ENCODE results near the gene NIPAL1.
A peak's percentile ranks its signal among the peaks of the same experiment; 100 is the strongest.
"Not testable (repeated sequence)": the region's sequence is repeated elsewhere in the genome, so short reads cannot be mapped to it uniquely, and the experiment has no call there.

NIPAL1 gene

DNA sequence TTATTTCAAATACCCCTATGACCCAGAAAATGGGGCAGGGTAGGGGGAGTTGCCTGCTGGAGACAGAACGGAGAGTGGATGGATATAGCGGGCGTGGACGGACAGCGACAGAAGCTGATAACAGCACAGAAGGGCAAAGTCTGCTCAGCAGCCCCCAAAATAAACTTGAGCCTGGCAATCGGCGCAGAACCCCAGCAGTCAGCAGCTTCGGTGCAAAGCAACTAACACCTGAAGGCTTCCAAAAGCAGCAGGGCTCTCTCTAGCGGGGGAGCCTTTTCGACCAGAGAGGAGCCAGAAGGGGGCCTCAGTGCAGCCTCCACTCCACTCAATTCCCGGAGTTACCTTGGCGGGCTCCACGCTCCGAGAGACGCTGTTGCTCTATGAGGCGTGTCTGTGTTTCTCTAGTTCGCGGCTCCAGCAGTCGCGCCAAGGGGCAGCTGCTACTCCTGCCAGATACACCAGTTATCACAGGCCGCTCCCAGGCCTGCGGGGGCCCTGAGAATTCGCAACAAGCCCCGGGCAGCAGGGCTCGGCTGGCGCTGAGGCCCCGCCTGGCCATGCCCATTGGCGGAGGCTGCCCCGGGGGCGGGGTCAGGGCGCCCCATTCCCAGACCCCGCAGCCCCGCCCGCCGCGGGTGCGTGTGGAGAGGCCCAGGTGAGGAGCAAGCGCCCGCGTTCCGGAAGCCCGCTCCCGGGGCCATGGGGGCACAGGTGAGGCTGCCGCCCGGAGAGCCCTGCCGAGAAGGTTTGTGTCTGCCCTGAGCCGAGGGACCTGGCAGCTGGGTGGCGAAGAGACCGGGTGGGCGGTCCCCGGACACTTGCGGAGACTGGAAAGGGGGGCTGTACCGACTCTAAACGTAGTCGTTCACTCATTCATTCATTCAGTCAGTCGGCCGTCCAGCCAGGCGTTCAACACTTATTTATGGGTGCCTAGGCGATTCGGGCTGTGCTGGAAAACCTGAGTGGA, at the start of gene NIPAL1, which contains the start of gene CNGA1:
TSS of gene NIPAL1 (plus strand) at position 632 of the 967 bp plus-strand sequence. CDS start at position 700, 68 bp downstream.
TSS of gene CNGA1 (minus strand) at position 541 of the 967 bp plus-strand sequence. CDS start 63,992 bp downstream, outside the sequence.
- DNase-seq (ENCODE audit: low read depth): peak; percentile 69

DNA sequence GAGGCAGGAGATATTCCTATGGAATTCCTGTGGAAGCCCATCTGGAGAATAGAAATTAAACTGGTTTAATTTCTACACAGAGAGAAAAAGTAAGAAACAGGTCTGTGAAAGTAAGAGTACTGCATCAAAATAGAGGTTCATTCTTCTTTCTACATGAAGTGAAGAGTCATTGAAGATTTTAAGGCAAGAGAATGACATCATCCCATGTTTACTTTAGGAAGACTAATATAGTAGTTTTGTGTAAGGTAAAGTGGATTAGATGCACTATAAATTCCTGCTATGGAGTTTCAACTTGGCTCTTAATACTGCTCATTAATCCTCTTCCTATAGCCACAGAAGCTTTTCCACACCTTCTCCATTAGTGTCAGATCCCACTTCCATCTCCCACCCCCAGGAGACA, 47.7 kb upstream of the NIPAL1 start:
- DNase-seq (ENCODE audit: low read depth): no peak

DNA sequence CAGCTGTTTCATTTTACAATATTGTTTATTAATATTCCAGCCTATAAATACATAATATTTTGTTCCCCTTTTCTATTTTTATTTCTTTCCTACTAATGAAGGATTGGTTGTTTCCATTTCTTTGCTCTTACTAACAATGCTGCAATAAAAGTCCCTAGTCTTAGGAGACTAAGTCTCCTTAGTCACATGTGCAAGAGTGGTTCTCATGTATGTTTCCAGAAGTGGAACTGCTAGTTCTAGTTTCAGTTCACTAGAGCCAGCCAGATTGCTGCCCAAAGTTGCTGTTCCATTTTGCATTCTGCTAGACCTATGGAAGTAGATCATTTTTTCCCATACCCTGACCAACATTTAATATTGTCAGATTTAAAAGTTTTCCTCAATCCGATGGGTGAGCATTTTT, 44.4 kb upstream of the NIPAL1 start:
- no peak for DNase-seq (ENCODE audit: low read depth)

DNA sequence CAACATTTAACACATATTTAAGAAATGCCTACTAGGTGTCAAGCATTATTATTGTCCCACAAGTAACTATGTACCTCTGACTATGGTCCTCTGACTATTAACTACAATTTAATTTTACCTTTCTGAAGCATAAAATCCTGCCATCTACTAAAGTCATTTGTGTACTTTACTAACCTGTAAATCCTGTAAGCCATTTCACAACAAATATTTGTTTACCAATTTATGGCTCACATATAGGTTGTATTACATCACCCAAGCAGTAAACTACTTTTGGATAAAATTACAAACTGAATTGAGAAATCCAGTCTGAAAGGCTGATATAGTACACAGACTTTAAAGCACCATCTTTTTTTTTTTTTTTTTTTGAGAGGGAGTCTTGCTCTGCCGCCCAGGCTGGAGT, 43.9 kb upstream of the NIPAL1 start:
- no peak for DNase-seq (ENCODE audit: low read depth)

DNA sequence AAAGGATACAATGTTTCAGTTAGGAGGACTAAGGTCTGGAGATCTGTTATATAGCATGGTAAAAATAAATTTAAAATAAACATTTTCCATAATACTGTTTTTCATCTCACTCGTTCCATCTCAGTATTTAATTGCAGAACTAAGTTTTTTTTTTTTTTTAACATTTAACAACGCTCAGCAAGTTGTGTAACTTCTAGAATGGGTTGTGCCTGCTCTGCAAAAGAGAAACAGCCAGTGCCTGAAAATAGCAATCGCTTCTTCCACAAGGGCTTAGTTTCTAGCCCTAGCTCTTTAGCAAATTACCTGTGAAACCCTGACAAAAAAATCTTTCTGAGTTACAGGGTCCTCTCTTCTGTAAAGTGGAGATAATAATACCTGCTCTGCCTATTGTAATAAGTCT, 42.0 kb upstream of the NIPAL1 start:
- DNase-seq (ENCODE audit: low read depth): no peak

DNA sequence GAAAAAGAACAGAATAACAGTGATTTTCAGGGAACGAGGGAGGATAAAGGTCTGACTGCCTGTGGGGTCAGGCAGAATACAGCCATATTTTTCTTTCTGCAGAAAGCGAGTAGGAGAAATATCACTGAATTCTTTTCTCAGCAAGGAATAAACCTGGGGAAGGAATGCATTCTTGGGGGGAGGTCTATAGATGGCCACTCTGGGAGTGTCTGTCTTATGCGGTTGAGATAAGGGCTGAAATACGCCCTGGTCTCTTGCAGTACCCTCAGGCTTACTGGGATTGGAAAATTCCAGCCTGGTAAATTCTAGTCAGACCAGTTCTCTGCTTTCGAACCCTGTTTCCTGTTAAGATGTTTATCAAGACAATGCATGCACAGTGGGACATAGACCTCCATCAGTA, 26.4 kb upstream of the NIPAL1 start:
- DNase-seq (ENCODE audit: low read depth): no peak

DNA sequence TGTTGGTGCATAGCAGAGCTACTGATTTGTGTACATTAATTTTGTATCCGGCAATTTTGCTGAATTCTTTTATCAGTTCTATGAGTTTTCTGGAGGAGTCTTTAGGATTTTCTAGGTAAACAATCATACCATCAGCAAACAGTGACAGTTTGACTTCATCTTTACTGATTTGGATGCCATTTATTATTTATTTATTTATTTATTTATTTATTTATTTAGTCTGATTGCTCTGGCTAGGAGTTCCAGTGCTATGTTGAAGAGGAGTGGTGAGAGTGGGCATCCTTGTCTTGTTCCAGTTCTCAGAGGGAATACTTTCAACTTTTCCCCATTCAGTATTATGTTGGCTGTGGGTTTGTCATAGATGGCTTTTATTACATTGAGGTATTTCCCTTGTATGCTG, 24.1 kb upstream of the NIPAL1 start:
- DNase-seq (ENCODE audit: low read depth): not testable (repeated sequence)

DNA sequence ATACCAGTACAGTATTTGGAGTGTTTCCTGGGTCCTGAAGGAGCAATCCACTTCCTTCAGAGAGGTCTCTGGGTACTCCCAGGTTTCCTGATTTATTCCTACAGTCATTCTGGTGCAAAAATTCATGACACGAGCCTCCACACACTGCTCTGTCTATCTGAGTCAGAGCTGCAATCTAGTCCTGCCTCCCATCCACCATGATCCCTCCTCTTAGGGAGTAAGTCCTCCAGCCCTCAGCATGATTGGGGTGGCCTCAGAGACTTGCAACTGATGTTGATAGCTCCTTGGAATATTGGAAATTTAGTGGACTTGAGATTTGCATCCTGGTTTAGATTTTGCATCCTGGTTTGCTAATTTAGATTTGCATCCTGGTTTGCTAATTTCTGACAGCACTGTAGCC, 20.6 kb upstream of the NIPAL1 start:
- no peak for DNase-seq (ENCODE audit: low read depth)

DNA sequence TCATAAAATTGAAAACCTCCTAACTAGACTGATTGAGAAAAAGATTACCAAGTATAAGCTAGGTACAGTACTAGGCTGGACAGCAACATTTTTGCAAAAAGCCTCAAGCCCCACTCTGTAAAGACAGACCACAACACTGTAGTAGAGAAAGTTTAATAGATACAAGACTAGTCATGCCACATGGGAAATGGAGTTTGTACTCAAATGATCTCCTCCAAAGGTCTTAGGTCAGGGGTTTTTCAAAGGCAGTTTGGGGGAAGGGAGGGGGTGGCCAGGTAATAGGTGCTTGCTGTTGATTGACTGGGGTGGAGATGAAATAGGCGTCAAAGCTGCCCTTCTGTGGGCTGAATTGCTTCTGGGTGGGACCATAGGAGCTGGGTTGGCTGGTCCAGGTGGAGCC, 14.3 kb upstream of the NIPAL1 start:
- no peak for DNase-seq (ENCODE audit: low read depth)

DNA sequence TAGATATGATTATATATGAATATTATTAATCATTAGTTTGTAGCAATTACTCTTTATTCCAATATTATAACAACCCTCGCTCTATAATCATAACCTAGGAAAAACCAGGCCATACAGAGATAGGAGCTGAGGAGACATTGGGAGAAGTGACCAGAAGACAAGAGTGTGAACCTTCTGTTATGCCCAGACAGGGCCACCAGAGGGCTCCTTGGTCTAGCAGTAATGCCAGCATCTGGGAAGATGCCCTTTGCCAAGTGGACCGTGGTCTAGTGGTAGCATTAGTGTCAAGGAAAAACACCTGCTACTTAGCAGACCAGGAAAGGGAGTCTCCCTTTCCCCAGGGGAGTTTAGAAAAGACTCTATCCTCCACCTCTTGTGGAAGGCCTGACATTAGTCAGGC, 13.0 kb upstream of the NIPAL1 start:
- peak; percentile 13 for DNase-seq (ENCODE audit: low read depth)

DNA sequence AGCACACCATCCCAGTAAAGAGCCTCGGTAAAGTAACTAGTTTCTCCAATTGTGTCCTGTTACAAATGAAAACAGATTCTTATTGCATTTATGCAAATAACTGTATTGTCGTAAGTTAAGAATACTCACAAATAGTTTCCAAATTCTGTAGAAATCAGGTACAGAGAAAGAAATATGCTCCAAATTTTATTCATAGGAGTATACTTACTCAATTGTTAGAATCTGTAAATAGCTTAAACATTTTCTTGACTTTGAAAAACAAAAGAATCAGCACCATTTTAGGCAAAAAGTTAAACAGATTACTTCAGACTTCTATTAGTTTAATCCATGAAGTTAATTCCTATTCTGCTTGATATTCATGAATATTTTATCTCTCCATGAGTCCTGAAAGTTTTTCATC, 10.8 kb upstream of the NIPAL1 start:
- DNase-seq (ENCODE audit: low read depth): no peak

DNA sequence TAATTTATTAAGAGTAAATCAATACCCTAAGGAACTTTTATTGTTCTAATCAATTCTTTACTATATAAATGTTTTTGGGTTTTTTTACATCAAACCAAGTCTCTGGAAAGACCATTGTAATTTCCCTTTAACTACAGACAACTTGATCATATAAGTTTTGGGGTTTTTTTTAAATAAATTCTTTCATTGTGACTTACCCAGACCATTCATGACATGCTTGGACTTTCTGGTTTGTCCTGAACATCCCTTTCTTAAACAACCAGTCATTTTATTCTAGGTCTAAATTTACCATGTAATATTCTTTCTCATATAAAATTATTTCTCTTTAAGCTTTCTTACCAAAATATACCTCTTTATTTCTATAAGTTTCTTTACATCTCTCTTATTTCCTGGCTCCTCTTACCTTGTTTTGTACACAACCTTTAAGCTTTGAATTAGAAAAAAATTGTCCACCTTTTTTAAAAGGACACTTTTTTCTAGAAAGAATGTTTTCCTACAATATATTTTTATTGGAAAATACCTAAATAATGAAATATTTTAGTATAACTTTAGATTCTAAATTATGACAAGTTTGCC, 8.5 kb upstream of the NIPAL1 start:
- DNase-seq (ENCODE audit: low read depth): no peak

DNA sequence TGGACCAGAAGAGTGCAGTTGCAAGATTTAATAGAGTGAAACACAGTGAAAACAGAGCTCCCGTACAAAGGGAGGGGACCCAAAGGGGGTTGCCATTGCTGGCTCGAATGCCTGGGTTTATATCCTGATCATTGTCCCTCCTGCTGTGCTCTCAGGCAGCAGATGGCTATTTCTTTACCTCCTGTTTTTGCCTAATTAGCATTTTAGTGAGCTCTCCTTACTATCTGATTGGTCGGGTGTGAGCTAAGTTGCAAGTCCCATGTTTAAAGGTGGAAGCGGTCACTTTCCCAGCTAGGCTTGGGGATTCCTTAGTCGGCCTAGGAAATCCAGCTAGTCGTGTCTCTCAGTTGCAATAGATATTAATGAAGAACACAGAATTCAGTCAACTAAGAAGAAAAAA, 5.7 kb upstream of the NIPAL1 start:
- not testable (repeated sequence) for DNase-seq (ENCODE audit: low read depth)

DNA sequence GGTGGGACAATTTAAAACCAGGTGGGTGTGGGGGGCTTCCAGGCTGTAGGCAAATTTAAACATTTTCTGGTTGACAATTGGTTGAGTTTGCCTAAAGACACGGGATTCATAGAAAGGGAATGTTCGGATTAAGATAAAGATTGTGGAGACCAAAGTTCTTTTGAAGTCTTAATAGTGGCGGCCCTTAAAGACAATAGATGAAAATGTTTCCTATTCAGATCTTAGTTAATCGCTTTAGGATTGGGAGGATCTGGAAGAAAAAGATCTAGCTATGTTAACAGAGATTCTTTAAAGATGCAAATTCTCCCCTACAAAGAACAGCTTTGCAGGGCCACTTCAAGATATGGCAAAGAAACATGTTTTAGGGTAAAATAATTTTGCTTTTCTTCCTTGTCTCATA, 4.8 kb upstream of the NIPAL1 start:
- no peak for DNase-seq (ENCODE audit: low read depth)

DNA sequence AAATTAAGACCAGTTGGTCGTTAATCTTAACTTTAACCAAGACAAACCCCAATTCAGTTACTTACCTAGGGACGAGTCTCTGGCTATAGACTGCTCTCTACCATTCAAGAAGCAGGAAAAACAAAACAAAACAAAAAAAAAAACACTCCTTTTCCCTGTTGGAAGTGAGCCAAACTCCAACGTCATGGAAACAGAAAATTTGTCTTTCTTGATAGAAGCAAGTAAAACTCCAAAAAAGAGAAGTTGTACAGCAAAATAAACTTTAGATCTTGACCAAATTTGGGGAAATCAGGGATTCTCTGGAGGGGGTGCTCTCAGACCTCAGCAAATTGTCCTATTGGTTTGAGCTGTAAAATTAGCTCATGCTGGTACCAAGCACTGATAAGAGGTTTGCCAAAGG, 3.7 kb upstream of the NIPAL1 start:
- DNase-seq (ENCODE audit: low read depth): no peak

DNA sequence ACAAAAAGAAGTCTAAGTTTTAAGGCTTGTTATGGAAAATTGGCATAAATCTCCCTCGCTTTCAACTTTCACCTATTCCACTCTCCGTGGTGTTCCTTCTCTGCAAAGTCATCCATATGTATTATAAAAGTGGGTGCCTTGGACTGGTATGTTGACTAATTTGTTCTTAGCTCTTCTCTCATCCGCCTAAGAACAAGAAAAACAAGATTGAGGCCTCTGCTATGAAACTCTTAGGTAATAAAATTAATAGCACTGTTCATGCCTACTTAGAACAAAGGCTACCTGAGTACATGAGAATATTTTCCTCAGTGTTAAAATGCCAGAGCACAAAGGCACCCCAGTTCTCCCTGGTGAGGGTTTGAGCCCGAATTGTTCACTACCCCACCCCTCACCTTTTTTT, 1.4 kb upstream of the NIPAL1 start:
- DNase-seq (ENCODE audit: low read depth): no peak

DNA sequence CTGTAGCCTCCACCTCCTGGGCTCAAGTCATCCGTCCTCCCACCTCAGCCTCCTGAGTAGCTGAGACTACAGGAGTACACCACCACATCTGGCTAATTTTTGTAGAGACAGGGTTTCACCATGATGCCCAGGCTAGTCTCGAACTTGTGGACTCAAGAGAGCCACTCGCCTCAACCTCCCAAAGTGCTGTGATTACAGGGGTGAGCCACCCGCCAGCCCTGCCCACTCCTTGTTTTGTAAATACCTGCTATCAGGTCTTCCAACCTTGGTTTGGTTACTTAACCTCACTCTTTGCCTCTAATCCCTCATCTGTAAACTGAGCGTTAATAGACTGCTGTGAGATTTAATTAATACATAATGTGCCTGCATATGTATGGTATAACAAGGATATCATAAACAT, 894 bp upstream of the NIPAL1 start:
- no peak for DNase-seq (ENCODE audit: low read depth)

DNA sequence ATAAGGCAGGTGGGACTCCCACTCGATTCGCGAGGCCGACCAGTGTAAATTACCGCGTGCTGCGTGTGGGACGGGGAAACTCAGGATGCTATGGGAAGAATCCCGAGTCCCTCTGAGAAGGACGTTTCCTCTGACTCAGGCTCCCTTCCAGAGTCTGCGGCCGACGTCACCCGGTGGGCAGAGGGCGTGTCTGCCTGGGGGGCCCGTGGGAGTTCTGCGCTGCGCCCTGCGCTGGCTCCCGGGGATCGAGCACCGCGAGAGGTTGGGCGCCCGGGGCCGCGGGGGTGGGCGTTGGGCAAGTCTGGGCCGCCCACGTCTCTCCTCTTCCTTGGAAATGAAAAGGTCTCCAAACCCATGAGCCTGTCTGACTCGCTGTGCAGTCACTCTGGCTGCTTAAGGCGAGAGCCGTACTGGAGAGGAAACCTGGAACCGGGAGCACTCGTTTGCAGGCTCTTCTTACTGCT, 568 bp downstream of the NIPAL1 start:
- DNase-seq (ENCODE audit: low read depth): peak; percentile 47

DNA sequence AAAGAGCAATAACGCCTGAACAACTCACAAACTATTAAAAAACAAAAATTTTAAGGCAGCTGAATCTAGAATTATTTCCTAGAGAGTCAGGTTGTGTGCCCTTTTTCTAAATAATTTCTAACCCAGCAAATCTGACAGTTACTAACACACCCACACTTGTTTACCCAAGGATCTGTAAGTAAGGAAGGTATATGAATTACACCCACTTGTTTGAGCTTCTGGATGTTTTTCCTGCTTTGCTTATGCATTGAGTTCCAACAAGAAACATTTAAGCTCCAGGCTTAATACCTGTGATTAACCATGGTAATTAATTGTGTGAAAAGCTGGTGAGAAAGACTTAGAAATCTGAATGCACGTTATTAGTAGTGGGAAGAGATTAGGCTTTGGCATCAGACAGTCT, 1.5 kb downstream of the NIPAL1 start:
- DNase-seq (ENCODE audit: low read depth): no peak

DNA sequence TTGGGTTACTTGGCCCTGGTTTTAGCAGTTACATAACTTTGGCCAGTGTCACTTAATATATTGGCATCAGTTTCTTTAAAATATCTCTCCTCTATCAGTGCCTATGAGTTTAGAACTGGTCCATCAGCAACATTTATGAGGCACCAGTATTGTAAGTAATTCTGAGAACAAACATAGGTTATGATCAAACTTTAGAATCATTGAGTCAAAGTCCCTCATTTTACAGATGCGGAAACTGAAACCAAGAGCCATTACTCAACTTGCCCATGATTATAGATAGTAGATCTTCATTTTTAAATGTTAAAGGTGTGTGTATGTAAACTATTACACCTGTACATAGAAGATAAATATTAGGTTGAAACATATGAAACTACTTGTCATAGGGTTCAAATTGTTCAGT, 4.5 kb downstream of the NIPAL1 start:
- DNase-seq (ENCODE audit: low read depth): no peak

DNA sequence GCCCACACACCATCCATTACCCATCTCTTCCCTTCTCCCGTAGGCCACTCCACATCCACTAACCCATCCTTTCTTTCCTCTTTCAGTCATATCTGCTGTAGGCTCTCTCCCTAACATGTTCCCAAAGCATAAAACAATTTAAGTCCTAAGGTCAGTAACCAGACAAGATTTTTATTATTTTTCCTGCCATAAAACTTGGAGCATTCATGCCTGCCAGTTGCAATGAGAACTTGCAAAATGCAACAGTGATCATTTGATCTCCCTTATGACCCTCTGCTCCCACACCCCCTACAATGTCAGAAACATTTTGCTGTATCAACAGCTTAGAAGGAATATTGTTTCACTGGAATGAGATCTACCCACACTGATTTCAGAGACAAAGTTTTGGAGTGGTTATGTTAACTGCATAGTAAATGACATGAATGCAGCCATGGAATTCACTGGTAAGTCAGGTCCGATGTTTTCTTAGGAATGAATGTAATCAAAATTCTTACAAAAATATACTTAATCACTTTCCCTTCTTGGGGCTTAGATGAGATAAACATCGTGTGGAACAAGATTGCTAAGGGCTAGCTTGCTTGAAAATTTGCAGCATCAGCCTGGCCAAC, 5.7 kb downstream of the NIPAL1 start:
- no peak for DNase-seq (ENCODE audit: low read depth)

DNA sequence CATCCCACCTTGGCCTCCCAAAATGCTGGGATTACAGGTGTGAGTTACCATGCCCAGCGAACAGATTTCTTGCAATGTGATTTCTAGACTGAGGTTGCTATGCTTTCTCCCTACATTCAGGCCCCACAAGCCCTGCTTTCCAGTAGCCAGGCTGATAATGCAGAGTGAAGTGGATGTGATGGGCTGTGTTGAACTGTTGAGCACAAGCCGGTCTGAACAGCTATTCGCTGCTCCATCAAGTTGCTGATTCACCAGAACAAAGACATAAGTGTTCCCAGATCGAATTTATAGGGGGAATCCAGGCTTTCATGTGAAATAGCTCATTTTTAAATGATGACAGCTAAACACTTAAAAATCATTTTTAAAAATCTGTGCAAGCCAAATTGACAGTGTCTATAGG, 8.0 kb downstream of the NIPAL1 start:
- no peak for DNase-seq (ENCODE audit: low read depth)

DNA sequence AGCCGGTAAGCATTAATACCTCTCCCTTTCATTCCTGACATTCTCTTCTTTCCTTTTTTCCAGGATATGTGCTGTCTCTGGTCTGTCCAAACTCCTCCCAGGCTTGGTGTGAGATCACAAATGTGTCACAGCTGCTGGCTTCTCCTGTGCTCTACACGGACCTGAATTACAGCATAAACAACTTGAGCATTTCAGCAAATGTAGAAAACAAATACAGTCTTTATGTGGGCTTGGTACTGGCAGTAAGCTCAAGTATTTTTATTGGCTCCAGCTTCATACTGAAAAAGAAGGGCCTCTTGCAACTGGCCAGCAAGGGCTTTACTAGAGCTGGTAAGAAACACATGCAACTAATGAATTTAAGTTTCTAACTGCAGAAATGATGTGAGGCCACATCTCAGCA, 8.4 kb downstream of the NIPAL1 start:
- DNase-seq (ENCODE audit: low read depth): no peak
